IMR-90 (cell line): ENCODE measurements around the gene DMRT3. TPM values are rescaled to one million over a fixed set of nuclear protein-coding genes. Genes with fewer than 3 reads are reported as not detected.

Experiments used
- ATAC-seq: fragments of 200-7000 bp; cut with Tn5 transposase; 2 replicates; pipeline ENCODE4 v1.9.1; 2020; ENCODE audit warnings: low read depth, mild to moderate bottlenecking, moderate library complexity
- BruUV-seq: library from RNA; stranded (reverse); fragments of 400-500 nt; replicated peaks from 2 replicates; lab custom pipeline; 2021; lab: Mats Ljungman, UMichigan
- CTCF ChIA-PET: fragments of 300-600 bp; formaldehyde crosslinking; extraction: SDS; loops from one replicate; lab custom pipeline; 2021; ENCODE audit warnings: antibody characterized with exemption; lab: Yijun Ruan, JAX
- POLR2A ChIA-PET: fragments of 300-600 bp; sonication (Branson Sonifier 250); formaldehyde crosslinking; loops from one replicate; lab custom pipeline; 2022; ENCODE audit warnings: antibody characterized with exemption; ENCODE audit not compliant: unreplicated experiment; lab: Charles Lee
- DNase-seq: peaks from one replicate; pipeline ENCODE4 v3.0.0; 2013
- H2AFZ ChIP-seq: replicated peaks from 2 replicates; pipeline ENCODE3; 2013; ENCODE audit warnings: low read length, mild to moderate bottlenecking; ENCODE audit not compliant: poor library complexity
- H2AK5ac ChIP-seq: 2 replicates; pipeline ENCODE4 v1.6.1; 2013; ENCODE audit warnings: low read depth, low read length, inconsistent platforms
- H2AK9ac ChIP-seq: replicated peaks from 2 replicates; pipeline ENCODE3; 2013; ENCODE audit warnings: mild to moderate bottlenecking, low read depth, low read length, moderate library complexity; ENCODE audit not compliant: poor library complexity
- H2BK120ac ChIP-seq: 2 replicates; pipeline ENCODE4 v1.6.1; 2013; ENCODE audit warnings: low read depth, low read length, inconsistent platforms
- H2BK15ac ChIP-seq: 3 replicates; pipeline ENCODE4 v1.6.1; 2013; ENCODE audit warnings: low read depth, low read length, inconsistent platforms
- H2BK20ac ChIP-seq: 2 replicates; pipeline ENCODE4 v1.6.1; 2013; ENCODE audit warnings: low read depth, mild to moderate bottlenecking, inconsistent platforms, low read length, moderate library complexity
- H2BK5ac ChIP-seq: 2 replicates; pipeline ENCODE4 v1.6.1; 2013; ENCODE audit warnings: mild to moderate bottlenecking, low read depth, low read length, inconsistent platforms; ENCODE audit not compliant: poor library complexity, severe bottlenecking
- H3K14ac ChIP-seq: replicated peaks from 2 replicates; pipeline ENCODE4 v1.6.1; 2013; ENCODE audit warnings: low read depth, low read length, inconsistent platforms
- H3K18ac ChIP-seq: 2 replicates; pipeline ENCODE4 v1.6.1; 2013; ENCODE audit warnings: low read depth, low read length, control low read depth
- H3K23ac ChIP-seq: 2 replicates; pipeline ENCODE4 v1.6.1; 2013; ENCODE audit warnings: low read depth, low read length, inconsistent platforms
- H3K27ac ChIP-seq: 2 replicates; pipeline ENCODE4 v1.5.1; 2013; ENCODE audit warnings: mild to moderate bottlenecking, control low read depth, low read length; ENCODE audit not compliant: insufficient read depth
- H3K27me3 ChIP-seq: 2 replicates; pipeline ENCODE4 v1.6.1; 2013; ENCODE audit warnings: low read length; ENCODE audit not compliant: control insufficient read depth, insufficient read depth
- H3K36me3 ChIP-seq: 2 replicates; pipeline ENCODE4 v1.6.1; 2013; ENCODE audit warnings: low read length, mixed read lengths; ENCODE audit not compliant: control insufficient read depth, insufficient read depth
- H3K4ac ChIP-seq: 2 replicates; pipeline ENCODE4 v1.6.1; 2013; ENCODE audit warnings: low read depth, low read length, inconsistent platforms
- H3K4me1 ChIP-seq: 2 replicates; pipeline ENCODE4 v1.6.1; 2013; ENCODE audit warnings: low read length, mixed read lengths; ENCODE audit not compliant: control insufficient read depth, insufficient read depth
- H3K4me2 ChIP-seq: 2 replicates; pipeline ENCODE4 v1.6.1; 2013; ENCODE audit warnings: low read depth, mild to moderate bottlenecking, control low read depth, low read length, moderate library complexity
- H3K4me3 ChIP-seq: 2 replicates; pipeline ENCODE4 v1.5.1; 2013; ENCODE audit warnings: low read depth, mild to moderate bottlenecking, control low read depth, low read length, moderate library complexity; ENCODE audit not compliant: insufficient read depth
- H3K56ac ChIP-seq: 2 replicates; pipeline ENCODE4 v1.6.1; 2013; ENCODE audit warnings: low read length, inconsistent platforms; ENCODE audit not compliant: insufficient read depth; ENCODE audit errors: extremely low read depth
- H3K79me1 ChIP-seq, 2 experiments: 2 replicates each; pipeline ENCODE4 v1.6.1; 2013; ENCODE audit warnings: low read length in 2 of 2, inconsistent platforms in 1 of 2, low read depth in 1 of 2
- H3K9ac ChIP-seq: 2 replicates; pipeline ENCODE4 v1.6.1; 2013; ENCODE audit warnings: low read depth, low read length, control low read depth
- H3K9me1 ChIP-seq: 2 replicates; pipeline ENCODE4 v1.6.1; 2013; ENCODE audit warnings: low read length, inconsistent platforms; ENCODE audit not compliant: insufficient read depth
- H3K9me3 ChIP-seq: 2 replicates; pipeline ENCODE4 v1.6.1; 2013; ENCODE audit warnings: low read length; ENCODE audit not compliant: control insufficient read depth, insufficient read depth
- H4K20me1 ChIP-seq: 2 replicates; pipeline ENCODE4 v1.6.1; 2013; ENCODE audit warnings: low read length, inconsistent platforms; ENCODE audit not compliant: insufficient read depth
- H4K5ac ChIP-seq: 2 replicates; pipeline ENCODE4 v1.6.1; 2013; ENCODE audit warnings: mild to moderate bottlenecking, low read depth, low read length, control low read depth
- H4K8ac ChIP-seq, 2 experiments: 2 replicates each; pipeline ENCODE4 v1.6.1; 2013; ENCODE audit warnings: low read depth in 2 of 2, low read length in 2 of 2, control low read depth in 1 of 2, inconsistent platforms in 1 of 2
- H4K91ac ChIP-seq: 2 replicates; pipeline ENCODE4 v1.6.1; 2013; ENCODE audit warnings: low read depth, low read length, inconsistent platforms; ENCODE audit not compliant: insufficient read depth
- FOS ChIP-seq: fragments of 150-350 bp; IDR thresholded peaks from 2 replicates; pipeline ENCODE4 v1.6.1; 2016; ENCODE audit warnings: low read depth, low read length
- MAFK ChIP-seq: IDR thresholded peaks from 2 replicates; pipeline ENCODE4 v1.6.1; 2012; ENCODE audit warnings: low read depth, low read length, improper control_type of control experiment
- MXI1 ChIP-seq: IDR thresholded peaks from 2 replicates; pipeline ENCODE4 v1.6.1; 2012; ENCODE audit warnings: low read depth, mild to moderate bottlenecking, low read length, moderate library complexity, borderline replicate concordance
- WGBS, 2 experiments: methylation state at CpG; one replicate each; pipeline versions ENCODE4 v1.1.5 to v1.1.7; 2013; ENCODE audit warnings: missing lambda C conversion rate in 2 of 2; ENCODE audit not compliant: insufficient read length in 1 of 2; ENCODE audit errors: extremely low coverage in 2 of 2; 5-methylcytosine and 5-hydroxymethylcytosine counted together
- dilution Hi-C: fragments of 300-500 bp; cut with HindIII; formaldehyde crosslinking; loops from one replicate; pipeline ENCODE4 v1.14.3; 2018; ENCODE audit warnings: low sequenced_read_pairs; ENCODE audit not compliant: unreplicated experiment
- in situ Hi-C: fragments of 300-500 bp; cut with MboI; formaldehyde crosslinking; loops from 3 replicates; pipeline ENCODE4 v1.14.3; 2019; ENCODE audit warnings: low sequenced_read_pairs, inconsistent platforms, mixed read lengths
- intact Hi-C: fragments of 100-400 bp; cut with micrococcal nuclease; formaldehyde crosslinking; loops from 2 replicates; pipeline ENCODE4 v1.10.0; 2022
- polyA plus RNA-seq, 3 experiments: library from polyadenylated mRNA; depleted of rRNA; stranded (reverse); fragments of >200 nt; gene quantifications; 2 replicates each; pipeline ENCODE4 v1.2.3, GENCODE V29; 2012; ENCODE audit warnings: low replicate concordance in 1 of 3
- total RNA-seq: library from RNA; depleted of rRNA; stranded (reverse); fragments of >200 nt; gene quantifications from 2 replicates; pipeline ENCODE4 v1.2.3, GENCODE V29; 2012
- TF ChIP-seq, protein P1 (sequence below): fragments of 150-350 bp; IDR thresholded peaks from 2 replicates; pipeline ENCODE4 v1.6.1; 2017; ENCODE audit warnings: mild to moderate bottlenecking, antibody characterized with exemption, low read length, low read depth

DMRT3 gene
- total and polyA plus RNA-seq, 2 of the 4 experiments (the other 2 are of a cell fraction), result not detected

DNA sequence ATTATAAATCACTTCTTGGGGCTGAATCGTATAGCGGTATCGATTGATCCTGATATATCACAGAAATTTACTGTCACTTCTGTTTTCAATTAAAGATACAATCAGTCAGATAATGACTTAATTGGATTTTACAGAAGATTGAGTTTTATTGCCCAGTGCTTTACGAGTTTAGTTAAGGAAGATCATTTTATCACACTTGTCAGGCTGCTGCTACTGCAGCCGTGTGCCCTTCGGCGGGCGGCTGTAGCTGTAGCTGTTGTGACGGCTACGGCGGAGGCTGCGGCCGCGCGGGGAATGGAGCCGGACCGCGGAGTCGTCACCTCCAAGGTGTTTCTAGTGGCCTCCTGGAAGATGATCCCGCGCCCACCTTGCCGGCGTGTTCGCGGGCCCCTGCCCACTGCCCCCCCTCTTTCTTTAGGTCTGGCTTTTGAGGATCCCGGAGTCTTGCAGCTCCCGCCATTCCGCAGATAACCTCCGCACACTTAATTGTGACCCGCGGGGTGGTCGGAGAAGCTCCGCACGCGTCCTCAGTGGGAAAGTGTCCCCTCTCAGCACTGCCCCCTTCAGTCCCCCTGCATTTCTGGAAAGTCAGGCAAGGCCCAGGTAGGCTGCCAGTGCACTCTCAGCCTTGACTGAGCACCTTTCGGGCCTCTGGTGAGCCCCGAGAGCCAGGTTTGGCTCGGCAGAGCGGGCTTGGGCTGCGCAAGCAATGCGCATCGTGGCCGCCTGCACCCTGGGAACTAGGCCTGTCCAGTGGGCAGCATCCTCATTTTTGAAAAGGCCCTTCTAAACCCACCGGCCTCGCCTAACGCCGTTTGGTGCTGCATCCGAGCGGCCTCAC, 6.9 kb upstream of the DMRT3 start:
- POLR2A ChIA-PET, result no interaction called here
- in situ Hi-C loops, result no loop called here

More for the DNA sequence above, 6.9 kb upstream of the DMRT3 start:
- no TSS peak for BruUV-seq
- H3K4me1 ChIP-seq, result no peaks in the 10 kb centered on the region; the same call in 1 of the 2 replicates
- H3K56ac ChIP-seq, result no peak overlapping the region
- DNase-seq (no peak), ATAC-seq (no peak)
- no peak overlapping the region for H2AK9ac ChIP-seq
- no peak overlapping the region for H3K4me2 ChIP-seq
- no peak overlapping the region for H3K18ac ChIP-seq
- peaks cover 69% of the 10 kb centered on the region for H3K27me3 ChIP-seq
- H2AK5ac ChIP-seq, result no peak overlapping the region
- CTCF ChIA-PET, result no interaction called here
- H4K5ac ChIP-seq, result no peak overlapping the region
- H3K4me3 ChIP-seq, result no peak overlapping the region
- H3K4ac ChIP-seq, result no peak overlapping the region
- H4K91ac ChIP-seq, result no peak overlapping the region
- H3K9me3 ChIP-seq, result peaks cover 20% of the 10 kb centered on the region; the same call in 1 of the 2 replicates
- no peaks in the 10 kb centered on the region for H3K9me1 ChIP-seq
- TF ChIP-seq MAFK (no peak), FOS (no peak), MXI1 (no peak)
- TF ChIP-seq, protein P1, sequence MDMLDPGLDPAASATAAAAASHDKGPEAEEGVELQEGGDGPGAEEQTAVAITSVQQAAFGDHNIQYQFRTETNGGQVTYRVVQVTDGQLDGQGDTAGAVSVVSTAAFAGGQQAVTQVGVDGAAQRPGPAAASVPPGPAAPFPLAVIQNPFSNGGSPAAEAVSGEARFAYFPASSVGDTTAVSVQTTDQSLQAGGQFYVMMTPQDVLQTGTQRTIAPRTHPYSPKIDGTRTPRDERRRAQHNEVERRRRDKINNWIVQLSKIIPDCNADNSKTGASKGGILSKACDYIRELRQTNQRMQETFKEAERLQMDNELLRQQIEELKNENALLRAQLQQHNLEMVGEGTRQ, result no peak
- H4K8ac ChIP-seq, result no peak overlapping the region
- H2BK5ac ChIP-seq, result no peak overlapping the region
- H4K20me1 ChIP-seq, result no peaks in the 10 kb centered on the region
- 0% methylated on average over 3 of the region's 49 CpGs; no CpG with 5 or more reads in 1 of the 2 experiments for WGBS, 2 experiments
- H3K14ac ChIP-seq, result no peak overlapping the region
- no peak overlapping the region for H2BK120ac ChIP-seq
- H3K23ac ChIP-seq, result no peak overlapping the region
- no peak overlapping the region for H3K27ac ChIP-seq
- no peaks in the 10 kb centered on the region for H3K79me1 ChIP-seq
- no peak overlapping the region for H2BK15ac ChIP-seq
- intact Hi-C loops (no loop called here), dilution Hi-C loops (no loop called here)
- H2BK20ac ChIP-seq, result no peak overlapping the region
- no peak overlapping the region for H3K9ac ChIP-seq
- H3K36me3 ChIP-seq, result no peaks in the 10 kb centered on the region
- no peak overlapping the region for H2AFZ ChIP-seq
